GM12873 (cell line): ENCODE measurements around the gene RPS15.

Experiments
- TF ChIP-seq, protein P1 (sequence below): IDR thresholded peaks from 2 replicates; pipeline ENCODE4 v1.5.1; 2012; ENCODE audit warnings: low read depth, mild to moderate bottlenecking, moderate library complexity, low read length, control low read depth; ENCODE audit not compliant: insufficient read depth; ENCODE audit errors: missing control alignments

RPS15 gene

DNA sequence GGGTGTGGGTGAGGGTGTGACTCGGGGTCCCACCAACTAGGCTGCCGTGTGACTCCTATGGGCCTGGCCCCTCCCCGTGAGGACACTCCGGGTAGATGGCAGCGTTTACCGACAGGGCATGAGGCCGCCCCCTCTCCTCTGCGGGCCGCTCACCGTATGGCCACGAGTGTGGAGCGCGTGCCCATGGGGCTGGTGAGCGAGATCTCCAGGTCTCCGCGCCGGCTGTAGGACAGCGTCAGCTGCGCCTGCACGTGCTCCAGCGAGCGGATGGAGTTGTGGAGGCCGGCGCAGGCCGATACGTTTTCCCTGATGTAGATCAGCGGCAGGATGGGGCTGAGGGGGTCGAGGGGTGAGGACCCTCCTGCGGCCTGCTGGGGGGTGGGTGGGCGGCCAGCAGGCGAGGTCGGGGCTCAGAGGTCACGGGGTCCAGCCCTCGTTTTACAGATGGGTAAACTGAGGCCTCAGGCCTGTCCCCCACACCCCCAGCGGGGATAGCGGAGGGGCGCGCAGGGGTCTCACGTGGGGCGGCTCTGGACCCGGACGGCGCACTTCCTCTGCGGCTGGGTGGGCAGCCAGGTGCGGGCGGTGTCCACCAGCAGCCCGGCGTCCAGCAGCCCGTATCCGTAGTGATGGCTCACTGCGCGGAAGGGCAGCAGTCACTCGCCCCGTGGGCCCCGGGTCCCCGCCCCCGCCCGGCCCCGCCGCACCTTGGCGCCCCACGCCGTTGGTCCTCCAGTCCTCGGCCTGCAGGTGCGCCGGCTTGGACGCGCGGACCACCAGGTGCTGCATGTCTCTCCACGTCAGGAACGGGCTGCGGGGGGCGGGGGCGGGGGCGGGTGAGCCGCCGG is 45.2 kb downstream of the RPS15 start:
- TF ChIP-seq, protein P1, sequence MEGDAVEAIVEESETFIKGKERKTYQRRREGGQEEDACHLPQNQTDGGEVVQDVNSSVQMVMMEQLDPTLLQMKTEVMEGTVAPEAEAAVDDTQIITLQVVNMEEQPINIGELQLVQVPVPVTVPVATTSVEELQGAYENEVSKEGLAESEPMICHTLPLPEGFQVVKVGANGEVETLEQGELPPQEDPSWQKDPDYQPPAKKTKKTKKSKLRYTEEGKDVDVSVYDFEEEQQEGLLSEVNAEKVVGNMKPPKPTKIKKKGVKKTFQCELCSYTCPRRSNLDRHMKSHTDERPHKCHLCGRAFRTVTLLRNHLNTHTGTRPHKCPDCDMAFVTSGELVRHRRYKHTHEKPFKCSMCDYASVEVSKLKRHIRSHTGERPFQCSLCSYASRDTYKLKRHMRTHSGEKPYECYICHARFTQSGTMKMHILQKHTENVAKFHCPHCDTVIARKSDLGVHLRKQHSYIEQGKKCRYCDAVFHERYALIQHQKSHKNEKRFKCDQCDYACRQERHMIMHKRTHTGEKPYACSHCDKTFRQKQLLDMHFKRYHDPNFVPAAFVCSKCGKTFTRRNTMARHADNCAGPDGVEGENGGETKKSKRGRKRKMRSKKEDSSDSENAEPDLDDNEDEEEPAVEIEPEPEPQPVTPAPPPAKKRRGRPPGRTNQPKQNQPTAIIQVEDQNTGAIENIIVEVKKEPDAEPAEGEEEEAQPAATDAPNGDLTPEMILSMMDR, result no peak

DNA sequence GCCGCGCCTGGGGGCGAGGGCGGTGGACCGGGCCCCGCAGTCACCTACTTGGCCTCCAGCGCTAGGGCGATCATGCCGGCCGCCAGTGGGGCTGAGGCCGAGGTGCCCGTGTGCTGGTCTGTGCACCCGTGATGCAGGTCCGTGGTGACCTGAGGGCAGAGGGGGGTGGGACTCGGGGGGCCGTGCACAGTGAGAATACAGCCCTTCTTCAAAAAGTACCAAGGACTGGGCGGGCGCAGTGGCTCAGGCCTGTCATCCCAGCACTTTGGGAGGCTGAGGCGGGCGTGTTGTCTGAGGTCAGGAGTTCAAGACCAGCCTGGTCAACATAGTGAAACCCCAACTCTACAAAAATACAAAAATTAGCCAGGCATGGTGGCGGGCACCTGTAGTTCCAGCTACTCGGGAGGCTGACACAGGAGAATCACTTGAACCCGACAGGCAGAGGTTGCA is 45.8 kb downstream of the RPS15 start:
- TF ChIP-seq, protein P1, result no peak

DNA sequence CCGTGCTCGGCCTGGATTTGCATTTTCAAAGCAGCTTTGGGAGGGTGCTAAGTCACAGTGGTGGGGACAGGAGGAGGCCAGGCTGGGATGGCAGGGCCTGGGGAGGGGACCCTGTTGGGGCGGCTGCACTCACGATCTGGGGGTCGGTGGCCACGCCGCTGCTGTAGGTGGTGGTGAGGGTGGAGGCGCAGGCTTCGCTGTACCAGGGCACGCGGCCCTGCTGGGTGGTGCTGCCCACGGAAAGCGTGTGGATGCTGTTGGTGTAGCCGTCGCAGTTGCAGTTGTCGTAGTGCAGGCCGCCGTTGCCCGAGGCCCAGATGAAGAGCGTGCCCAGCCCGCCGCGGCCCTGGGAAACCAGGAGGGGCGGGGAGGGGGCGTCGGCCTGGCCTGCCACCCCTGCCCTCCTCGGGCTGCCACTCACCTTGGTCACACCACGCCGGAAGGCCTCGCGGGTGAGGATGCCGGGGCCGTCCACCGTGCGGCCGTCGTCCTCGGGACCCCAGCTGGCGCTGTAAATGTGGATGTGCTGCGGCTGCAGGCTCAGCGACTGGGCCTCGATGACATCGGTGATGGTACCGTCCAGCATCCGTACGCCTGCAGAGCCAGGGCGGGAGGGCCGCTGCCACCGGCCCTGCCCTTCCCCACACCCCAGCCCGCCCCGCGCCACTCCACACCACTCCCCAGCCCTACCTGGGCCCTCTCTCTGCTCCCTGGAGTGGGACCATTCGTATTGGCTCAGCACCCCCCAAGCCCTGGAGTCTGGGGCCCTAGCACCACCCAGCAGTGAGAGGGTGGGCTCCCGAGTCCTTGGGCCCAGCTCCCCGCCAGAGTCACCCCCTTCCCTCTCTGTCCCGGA is 48.8 kb downstream of the RPS15 start:
- TF ChIP-seq, protein P1, result no peak

DNA sequence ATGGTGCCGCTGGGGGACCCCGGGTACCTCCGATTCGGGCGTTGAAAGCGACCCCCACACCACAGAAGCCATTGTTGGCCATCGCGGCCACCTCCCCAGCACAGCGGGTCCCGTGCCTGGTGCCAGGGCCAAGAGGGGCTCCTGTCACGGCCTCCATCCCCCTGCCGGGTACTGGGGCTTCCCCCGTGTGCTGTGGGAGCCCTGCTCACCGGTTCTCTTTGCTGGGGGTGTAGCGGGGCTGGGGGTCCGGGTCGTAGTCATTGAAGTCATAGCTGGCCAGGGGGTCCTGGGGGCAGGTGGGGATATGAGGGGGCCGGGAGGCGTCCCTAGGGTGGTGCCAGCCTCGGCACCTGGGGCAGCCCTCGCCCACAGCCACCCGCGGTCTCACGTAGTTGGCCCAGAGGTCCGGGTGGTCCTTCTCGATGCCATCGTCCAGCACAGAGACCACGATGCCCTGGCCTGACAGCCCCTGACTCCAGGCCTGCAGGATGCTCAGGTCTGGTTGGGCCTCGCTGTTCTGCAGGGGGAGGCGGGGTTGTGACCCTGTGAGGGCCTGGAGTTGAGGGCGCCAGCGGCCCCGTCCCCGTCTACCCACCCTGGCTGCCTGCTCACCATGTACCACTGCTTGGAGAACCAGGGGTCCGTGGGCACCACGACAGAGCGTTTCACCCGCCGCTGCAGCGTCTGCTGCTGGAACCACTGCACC is 49.5 kb downstream of the RPS15 start:
- TF ChIP-seq, protein P1, result no peak

DNA sequence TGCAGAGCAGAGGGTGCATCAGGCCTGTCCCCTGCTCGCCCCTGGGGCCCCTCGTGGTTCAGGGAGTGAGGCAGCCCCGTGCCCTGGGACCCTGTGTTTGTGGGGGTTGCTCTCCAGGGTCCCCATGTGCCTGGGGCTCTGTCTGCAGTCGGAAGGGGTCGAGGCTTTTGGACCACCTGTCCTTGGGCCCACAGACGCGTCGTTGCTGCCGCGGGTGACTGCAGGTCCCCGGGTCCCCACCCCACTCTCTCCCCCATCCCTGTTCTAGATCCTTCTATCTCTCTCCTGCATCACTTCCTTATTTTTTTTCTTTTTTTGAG is 50.0 kb downstream of the RPS15 start:
- TF ChIP-seq, protein P1, result no peak

DNA sequence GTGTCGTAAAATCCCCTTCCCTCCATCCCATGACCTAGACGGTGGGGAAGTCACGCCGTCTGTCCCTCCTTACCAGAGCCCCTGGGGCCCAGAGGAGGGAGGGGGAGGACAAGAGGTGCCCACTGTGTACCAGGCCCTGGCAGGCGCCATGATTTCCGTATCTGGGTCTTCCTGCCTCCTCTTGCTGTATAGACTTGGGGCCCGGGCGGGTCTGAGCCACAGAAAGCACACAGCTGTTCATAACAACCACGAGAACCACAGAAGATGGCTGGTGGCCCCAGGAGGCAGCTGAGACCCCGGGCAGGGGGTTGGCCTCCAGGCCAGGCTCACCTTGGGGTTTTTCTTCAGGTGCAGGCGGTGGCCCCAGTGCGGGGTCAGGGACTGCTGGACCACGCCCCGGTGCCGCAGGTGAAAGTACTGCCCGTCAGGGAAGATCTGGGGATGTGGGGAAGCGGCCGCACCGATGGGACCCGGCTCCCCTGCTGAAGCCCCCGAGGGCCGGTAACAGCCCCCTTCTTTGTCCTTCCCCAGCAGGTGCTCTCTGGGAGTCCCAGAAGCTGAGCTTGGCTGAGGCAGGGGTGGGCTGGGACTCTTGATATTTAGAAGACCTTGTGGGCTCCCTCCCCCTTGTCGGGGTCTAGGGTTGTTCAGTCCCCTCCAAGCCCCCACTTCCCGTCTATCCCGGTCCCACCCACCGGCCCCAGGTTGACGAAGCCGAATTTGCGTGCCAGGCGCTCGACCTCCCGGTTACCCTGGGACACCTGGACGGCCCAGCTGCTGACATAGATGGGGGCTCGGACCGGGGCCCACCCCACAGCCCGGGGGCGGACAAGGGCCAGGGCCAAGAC is 51.5 kb downstream of the RPS15 start:
- TF ChIP-seq, protein P1, result no peak
